ENCODE measurements around the gene GALNT18.

DNA sequence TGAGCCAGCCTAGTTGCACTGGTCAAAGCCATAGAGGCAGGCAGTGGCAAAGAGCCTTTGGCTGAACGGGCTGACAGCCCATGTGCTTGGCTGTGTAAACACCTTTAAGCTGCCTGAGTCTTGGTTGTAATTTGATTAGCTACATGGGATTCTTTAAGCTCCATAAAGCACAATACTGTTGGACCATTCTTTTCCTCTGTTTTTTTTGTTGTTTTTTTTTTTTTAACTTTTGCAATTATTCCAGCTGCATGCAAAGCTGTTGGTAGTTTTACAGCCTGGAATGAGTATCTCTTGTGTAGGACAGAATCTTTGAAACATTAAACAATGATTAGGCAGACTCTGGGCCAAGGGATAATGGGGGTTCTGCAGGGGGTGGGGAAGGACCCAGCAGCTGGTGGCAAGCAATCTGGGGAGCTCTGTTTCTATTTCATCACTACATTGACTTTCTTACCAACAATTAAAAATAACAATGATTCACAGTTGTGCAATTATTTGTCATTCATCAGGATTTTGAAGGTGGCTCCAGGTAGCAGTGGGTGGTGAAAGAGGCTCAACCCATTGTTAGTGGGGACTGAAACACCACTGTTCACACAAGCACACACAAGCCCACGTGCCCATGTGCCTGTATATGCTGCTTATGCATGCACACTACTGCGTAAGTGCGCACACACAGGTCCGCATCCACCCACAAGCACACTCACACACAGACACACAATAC is 199.2 kb downstream of the GALNT18 start:
- TF ChIP-seq, protein P1, sequence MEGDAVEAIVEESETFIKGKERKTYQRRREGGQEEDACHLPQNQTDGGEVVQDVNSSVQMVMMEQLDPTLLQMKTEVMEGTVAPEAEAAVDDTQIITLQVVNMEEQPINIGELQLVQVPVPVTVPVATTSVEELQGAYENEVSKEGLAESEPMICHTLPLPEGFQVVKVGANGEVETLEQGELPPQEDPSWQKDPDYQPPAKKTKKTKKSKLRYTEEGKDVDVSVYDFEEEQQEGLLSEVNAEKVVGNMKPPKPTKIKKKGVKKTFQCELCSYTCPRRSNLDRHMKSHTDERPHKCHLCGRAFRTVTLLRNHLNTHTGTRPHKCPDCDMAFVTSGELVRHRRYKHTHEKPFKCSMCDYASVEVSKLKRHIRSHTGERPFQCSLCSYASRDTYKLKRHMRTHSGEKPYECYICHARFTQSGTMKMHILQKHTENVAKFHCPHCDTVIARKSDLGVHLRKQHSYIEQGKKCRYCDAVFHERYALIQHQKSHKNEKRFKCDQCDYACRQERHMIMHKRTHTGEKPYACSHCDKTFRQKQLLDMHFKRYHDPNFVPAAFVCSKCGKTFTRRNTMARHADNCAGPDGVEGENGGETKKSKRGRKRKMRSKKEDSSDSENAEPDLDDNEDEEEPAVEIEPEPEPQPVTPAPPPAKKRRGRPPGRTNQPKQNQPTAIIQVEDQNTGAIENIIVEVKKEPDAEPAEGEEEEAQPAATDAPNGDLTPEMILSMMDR (conservative IDR thresholded peaks at IDR 0.05) = no peak
- no peak for TF ChIP-seq ZFX (IDR thresholded peaks at IDR 0.05)
